ENCODE measurements around the gene NOC4L.

- TF ChIP-seq CTCF (optimal IDR thresholded peaks at IDR 0.05 in 1 of 3, IDR thresholded peaks at IDR 0.05 in 1 of 3, conservative IDR thresholded peaks at IDR 0.05 in 1 of 3; ENCODE audit: extremely low read depth in 1 of 3, insufficient read depth in 2 of 3, low read length in 3 of 3), result no peak
- no peak for TF ChIP-seq EZH2 (IDR thresholded peaks at IDR 0.05; ENCODE audit: low read length)
These were observed 1.8 kb downstream of the NOC4L start for GRCh38 chr12:132146098-132146497.

Measured in keratinocyte (primary cell).